ENCODE measurements around the gene STK33.

DNA sequence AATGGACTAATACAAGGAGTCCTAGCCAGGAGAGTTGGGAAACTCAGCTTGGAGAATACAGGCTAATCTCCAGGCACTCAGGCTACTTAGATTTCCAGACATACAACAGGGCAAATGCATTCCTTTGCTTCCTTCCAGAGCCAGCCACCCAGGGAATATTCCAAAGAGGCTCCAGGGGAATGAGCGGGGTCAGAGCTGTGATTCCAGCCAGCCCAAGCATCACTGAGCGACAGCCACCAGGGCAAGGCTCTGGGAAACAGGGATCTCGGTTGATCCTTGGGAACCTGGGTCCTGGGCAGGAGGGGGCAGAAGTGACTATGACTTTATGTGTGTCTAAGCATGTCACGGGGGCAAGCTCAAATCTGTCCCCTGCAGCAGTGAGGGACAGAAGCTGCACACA, 218.1 kb downstream of the STK33 start:
- TF ChIP-seq, protein P1, sequence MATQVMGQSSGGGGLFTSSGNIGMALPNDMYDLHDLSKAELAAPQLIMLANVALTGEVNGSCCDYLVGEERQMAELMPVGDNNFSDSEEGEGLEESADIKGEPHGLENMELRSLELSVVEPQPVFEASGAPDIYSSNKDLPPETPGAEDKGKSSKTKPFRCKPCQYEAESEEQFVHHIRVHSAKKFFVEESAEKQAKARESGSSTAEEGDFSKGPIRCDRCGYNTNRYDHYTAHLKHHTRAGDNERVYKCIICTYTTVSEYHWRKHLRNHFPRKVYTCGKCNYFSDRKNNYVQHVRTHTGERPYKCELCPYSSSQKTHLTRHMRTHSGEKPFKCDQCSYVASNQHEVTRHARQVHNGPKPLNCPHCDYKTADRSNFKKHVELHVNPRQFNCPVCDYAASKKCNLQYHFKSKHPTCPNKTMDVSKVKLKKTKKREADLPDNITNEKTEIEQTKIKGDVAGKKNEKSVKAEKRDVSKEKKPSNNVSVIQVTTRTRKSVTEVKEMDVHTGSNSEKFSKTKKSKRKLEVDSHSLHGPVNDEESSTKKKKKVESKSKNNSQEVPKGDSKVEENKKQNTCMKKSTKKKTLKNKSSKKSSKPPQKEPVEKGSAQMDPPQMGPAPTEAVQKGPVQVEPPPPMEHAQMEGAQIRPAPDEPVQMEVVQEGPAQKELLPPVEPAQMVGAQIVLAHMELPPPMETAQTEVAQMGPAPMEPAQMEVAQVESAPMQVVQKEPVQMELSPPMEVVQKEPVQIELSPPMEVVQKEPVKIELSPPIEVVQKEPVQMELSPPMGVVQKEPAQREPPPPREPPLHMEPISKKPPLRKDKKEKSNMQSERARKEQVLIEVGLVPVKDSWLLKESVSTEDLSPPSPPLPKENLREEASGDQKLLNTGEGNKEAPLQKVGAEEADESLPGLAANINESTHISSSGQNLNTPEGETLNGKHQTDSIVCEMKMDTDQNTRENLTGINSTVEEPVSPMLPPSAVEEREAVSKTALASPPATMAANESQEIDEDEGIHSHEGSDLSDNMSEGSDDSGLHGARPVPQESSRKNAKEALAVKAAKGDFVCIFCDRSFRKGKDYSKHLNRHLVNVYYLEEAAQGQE (IDR thresholded peaks at IDR 0.05; ENCODE audit: borderline replicate concordance) = no peak
- no peak for TF ChIP-seq CTCF (IDR thresholded peaks at IDR 0.05; ENCODE audit: poor library complexity, severe bottlenecking)

All from neural cell (in vitro differentiated cells).